Body of pancreas (tissue), 4 donors: ENCODE measurements around the gene GJA4. TPM values are rescaled to one million over a fixed set of nuclear protein-coding genes. Genes with fewer than 3 reads are reported as not detected.
"Not testable (repeated sequence)": the region's sequence is repeated elsewhere in the genome, so short reads cannot be mapped to it uniquely, and the experiment has no call there.

Experiments
- ATAC-seq: fragments of 150-250 bp; one replicate; pipeline ENCODE4 v1.9.1; 2016
- DNase-seq, 4 donors: peaks; one replicate each; pipeline ENCODE4 v3.0.0-alpha.2; 2019
- H3K27ac ChIP-seq, 4 donors: fragments of 200-600 bp; sonication (generic); 1 replicate in 3 of 4; 2 replicates in 1 of 4; pipeline versions ENCODE4 v1.5.1 to v1.6.1; 2016 to 2019; ENCODE audit warnings: mild to moderate bottlenecking in 1 of 4, mixed read lengths in 1 of 4, moderate library complexity in 1 of 4
- H3K27me3 ChIP-seq, 2 donors: fragments of 200-600 bp; sonication (generic); one replicate each; pipeline ENCODE4 v1.6.0; 2016; ENCODE audit warnings: mild to moderate bottlenecking in 1 of 2
- H3K36me3 ChIP-seq, 2 donors: fragments of 200-600 bp; sonication (generic); replicated peaks in 1 of 2; 2 replicates each; pipeline ENCODE4 v1.5.1; 2016; ENCODE audit warnings: low read depth in 2 of 2; ENCODE audit not compliant: insufficient read depth in 1 of 2
- H3K4me1 ChIP-seq: fragments of 200-600 bp; sonication (generic); one replicate; pipeline ENCODE4 v1.6.0; 2016
- H3K4me3 ChIP-seq, 2 donors: fragments of 200-600 bp; sonication (generic); 1 replicate in 1 of 2; 2 replicates in 1 of 2; pipeline ENCODE4 v1.5.1; 2016 to 2019
- H3K9me3 ChIP-seq, 3 donors: fragments of 200-600 bp; sonication (generic); 1 replicate in 2 of 3; 2 replicates in 1 of 3; pipeline ENCODE4 v1.5.1; 2016
- CTCF ChIP-seq, 7 experiments: fragments of 450-650 bp in 4 of 7; fragments of 200-600 bp in 3 of 7; sonication (generic) in 3 of 7; IDR thresholded peaks; one replicate each; pipeline ENCODE4 v1.5.1; 2016 to 2019; ENCODE audit warnings: antibody characterized with exemption in 7 of 7
- POLR2A ChIP-seq, 3 donors: fragments of 450-650 bp; IDR thresholded peaks; one replicate each; pipeline ENCODE4 v1.6.1; 2016; ENCODE audit warnings: antibody characterized with exemption in 3 of 3, mild to moderate bottlenecking in 2 of 3
- WGBS, 2 donors: methylation state at CpG; one replicate each; pipeline ENCODE4 v1.1.5; 2017; 5-methylcytosine and 5-hydroxymethylcytosine counted together
- intact Hi-C: fragments of 100-400 bp; cut with DNase I; formaldehyde crosslinking; loops from one replicate; pipeline ENCODE4 v1.15.1; 2023
- total RNA-seq, 2 donors: library from RNA; depleted of rRNA; stranded (reverse); fragments of >200 nt; gene quantifications; one replicate each; pipeline ENCODE4 v1.1.0, GENCODE V29; 2016

Gene GJA4
- total RNA-seq, 2 donors from 2014 or later, result 4.7 to 20.8 TPM

- H3K27me3 ChIP-seq, result no peaks in the 10 kb centered on the region
- H3K4me1 ChIP-seq, result no peaks in the 10 kb centered on the region
- no peak overlapping the region for H3K4me3 ChIP-seq
- H3K27ac ChIP-seq, result no peak overlapping the region
- ATAC-seq (no peak), DNase-seq (no peak)
- no peaks in the 10 kb centered on the region for H3K36me3 ChIP-seq
- no peak for TF ChIP-seq CTCF (IDR thresholded peaks at IDR 0.05)
- TF ChIP-seq POLR2A (IDR thresholded peaks at IDR 0.05), result no peak
- intact Hi-C loops, result no loop called here
- 73 to 77% methylated on average over 3 of the region's 3 CpGs for WGBS, 2 donors
- H3K9me3 ChIP-seq, result no peaks in the 10 kb centered on the region
Observed at GRCh38 chr1:34806396-34806795, 13.6 kb downstream of the GJA4 start.

GRCh38 chr1:34808051-34808810 is 15.4 kb downstream of the GJA4 start:
- no peak for ATAC-seq
- intact Hi-C loops, result no loop called here
- TF ChIP-seq POLR2A (IDR thresholded peaks at IDR 0.05) (no peak), CTCF (IDR thresholded peaks at IDR 0.05) (no peak)
- WGBS, 2 donors, result 80 to 89% methylated on average over 5 to 9 of the region's 9 CpGs
- DNase-seq, result no peak
- Histone ChIP-seq H3K36me3 (no peaks in the 10 kb centered on the region), H3K4me1 (no peaks in the 10 kb centered on the region), H3K9me3 (no peaks in the 10 kb centered on the region), H3K4me3 (no peak overlapping the region), H3K27ac (no peak overlapping the region), H3K27me3 (no peaks in the 10 kb centered on the region)

GRCh38 chr1:34810781-34811180 is 18.0 kb downstream of the GJA4 start:
- DNase-seq, H3K27ac ChIP-seq, H3K27me3 ChIP-seq, H3K9me3 ChIP-seq, H3K4me3 ChIP-seq, ATAC-seq, H3K4me1 ChIP-seq, H3K36me3 ChIP-seq, intact Hi-C loops: not testable (repeated sequence)
- WGBS, 2 donors, result 90 to 95% methylated on average over 3 of the region's 3 CpGs

- Histone ChIP-seq H3K36me3 (no peaks in the 10 kb centered on the region), H3K9me3 (no peaks in the 10 kb centered on the region), H3K4me1 (no peaks in the 10 kb centered on the region), H3K27me3 (no peaks in the 10 kb centered on the region), H3K27ac (no peak overlapping the region), H3K4me3 (no peak overlapping the region)
- no peak for ATAC-seq
- DNase-seq, result no peak
- intact Hi-C loops, result no loop called here
- TF ChIP-seq CTCF (IDR thresholded peaks at IDR 0.05) (no peak), POLR2A (IDR thresholded peaks at IDR 0.05) (no peak)
Observed at GRCh38 chr1:34816332-34816731, 23.5 kb downstream of the GJA4 start.

- no peaks in the 10 kb centered on the region for H3K9me3 ChIP-seq
- DNase-seq, result no peak
- TF ChIP-seq CTCF (IDR thresholded peaks at IDR 0.05) (no peak), POLR2A (IDR thresholded peaks at IDR 0.05) (no peak)
- ATAC-seq, result no peak
- H3K27ac ChIP-seq, result no peak overlapping the region
- no peaks in the 10 kb centered on the region for H3K36me3 ChIP-seq
- no peak overlapping the region for H3K4me3 ChIP-seq
- WGBS, 2 donors, result 59 to 63% methylated on average over 3 of the region's 3 CpGs
- no peaks in the 10 kb centered on the region for H3K4me1 ChIP-seq
- intact Hi-C loops, result no loop called here
- no peaks in the 10 kb centered on the region for H3K27me3 ChIP-seq
Observed at GRCh38 chr1:34816778-34817177, 24.0 kb downstream of the GJA4 start.

GRCh38 chr1:34818862-34819261 is 26.1 kb downstream of the GJA4 start:
- H3K27me3 ChIP-seq, ATAC-seq, H3K9me3 ChIP-seq, H3K27ac ChIP-seq, H3K36me3 ChIP-seq, H3K4me1 ChIP-seq, intact Hi-C loops, DNase-seq, H3K4me3 ChIP-seq: not testable (repeated sequence)
- 95 to 100% methylated on average over 2 of the region's 2 CpGs for WGBS, 2 donors
